Measurements from ENCODE around the gene GLIS2. TPM values are rescaled to one million over a fixed set of nuclear protein-coding genes. Genes with fewer than 3 reads are reported as not detected.
A peak's percentile ranks its signal among the peaks of the same experiment; 100 is the strongest.

Gene GLIS2
- total and polyA plus RNA-seq, 12 donors = 6.9 to 16.9 (median 13.9) TPM

DNA sequence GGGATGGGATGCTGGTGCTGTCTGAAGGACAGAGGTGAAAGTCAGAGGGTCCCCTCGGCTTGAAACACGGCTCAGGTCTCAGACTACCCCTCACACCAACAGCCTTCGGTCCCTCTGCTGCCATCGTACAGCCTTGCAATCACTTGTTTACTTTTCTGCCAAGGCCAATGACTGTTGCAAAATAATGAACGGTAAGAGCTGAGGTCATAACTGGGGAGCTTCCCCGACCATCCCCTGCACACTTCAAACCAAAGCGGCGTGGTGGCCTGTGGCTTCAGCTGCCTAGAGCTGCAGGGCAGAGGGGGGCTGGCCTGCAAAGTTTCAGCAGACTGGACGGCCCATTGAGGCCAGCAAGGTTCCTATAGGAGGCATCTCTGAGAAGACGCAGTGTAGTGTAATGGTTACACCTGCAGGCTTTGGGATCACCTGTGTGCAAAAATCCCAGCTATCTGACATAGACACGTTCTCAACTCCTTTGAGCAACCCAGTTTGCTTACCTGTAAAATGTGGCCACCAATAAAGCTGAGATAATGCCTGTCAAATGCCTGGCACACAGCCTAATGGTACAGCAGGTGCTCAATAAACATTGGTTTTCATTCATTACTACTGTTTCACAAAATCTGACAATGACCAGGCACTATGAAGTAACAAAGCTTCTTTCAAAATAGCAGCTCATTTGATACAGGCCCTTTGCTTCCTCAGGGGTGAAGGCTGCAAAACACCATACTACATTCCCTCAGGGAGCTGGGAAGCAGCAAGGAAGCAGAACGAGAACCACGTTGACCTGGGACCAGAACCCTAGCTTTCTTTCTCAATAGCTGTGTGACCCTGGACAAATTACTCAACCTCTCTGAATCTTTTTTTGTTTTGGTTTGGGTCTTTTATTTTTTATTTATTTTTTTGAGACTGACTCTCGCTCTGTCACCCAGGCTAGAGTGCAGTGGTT lies 30.2 kb downstream of the GLIS2 start:
- Histone ChIP-seq H3K27me3 (no peaks in the 10 kb centered on the region), H3K27ac (peak overlapping the region in 1 of 10 donors; percentile 72), H3K9me3 (no peaks in the 10 kb centered on the region), H3K36me3 (peaks cover 0 to 10% (median 0%) of the 10 kb centered on the region in 9 donors), H3K4me3 (no peak overlapping the region), H3K4me1 (peaks cover 17 to 49% (median 32%) of the 10 kb centered on the region in 9 donors)
- intact Hi-C loops (cut with DNase I) = no loop called here
- WGBS, 2 donors = 78 to 82% methylated on average over 14 of the region's 14 CpGs
- ATAC-seq = no peak
- no peak for DNase-seq
- TF ChIP-seq, protein P1, sequence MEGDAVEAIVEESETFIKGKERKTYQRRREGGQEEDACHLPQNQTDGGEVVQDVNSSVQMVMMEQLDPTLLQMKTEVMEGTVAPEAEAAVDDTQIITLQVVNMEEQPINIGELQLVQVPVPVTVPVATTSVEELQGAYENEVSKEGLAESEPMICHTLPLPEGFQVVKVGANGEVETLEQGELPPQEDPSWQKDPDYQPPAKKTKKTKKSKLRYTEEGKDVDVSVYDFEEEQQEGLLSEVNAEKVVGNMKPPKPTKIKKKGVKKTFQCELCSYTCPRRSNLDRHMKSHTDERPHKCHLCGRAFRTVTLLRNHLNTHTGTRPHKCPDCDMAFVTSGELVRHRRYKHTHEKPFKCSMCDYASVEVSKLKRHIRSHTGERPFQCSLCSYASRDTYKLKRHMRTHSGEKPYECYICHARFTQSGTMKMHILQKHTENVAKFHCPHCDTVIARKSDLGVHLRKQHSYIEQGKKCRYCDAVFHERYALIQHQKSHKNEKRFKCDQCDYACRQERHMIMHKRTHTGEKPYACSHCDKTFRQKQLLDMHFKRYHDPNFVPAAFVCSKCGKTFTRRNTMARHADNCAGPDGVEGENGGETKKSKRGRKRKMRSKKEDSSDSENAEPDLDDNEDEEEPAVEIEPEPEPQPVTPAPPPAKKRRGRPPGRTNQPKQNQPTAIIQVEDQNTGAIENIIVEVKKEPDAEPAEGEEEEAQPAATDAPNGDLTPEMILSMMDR (IDR thresholded peaks at IDR 0.05) = no peak

DNA sequence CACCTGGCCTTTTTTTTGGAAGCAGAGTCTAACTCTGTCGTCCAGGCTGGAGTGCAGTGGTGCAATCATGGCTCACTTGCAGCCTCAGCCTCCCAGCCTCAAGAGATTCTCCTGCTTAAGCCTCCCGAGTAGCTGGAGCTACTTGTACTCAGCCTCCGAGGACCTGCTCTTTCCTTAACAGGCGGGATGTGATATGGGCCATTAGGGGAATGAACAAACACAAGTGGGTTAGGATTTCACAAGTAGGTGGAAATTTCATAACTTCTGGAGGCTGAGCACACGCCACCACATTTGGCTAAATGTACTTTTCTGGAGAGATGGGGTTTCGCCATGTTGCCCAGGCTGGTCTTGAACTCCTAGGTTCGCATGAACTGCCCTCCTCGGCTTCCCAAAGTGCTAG lies 31.1 kb downstream of the GLIS2 start:
- TF ChIP-seq, protein P1 (IDR thresholded peaks at IDR 0.05) = no peak
- intact Hi-C loops (cut with DNase I) = no loop called here
- ATAC-seq = peak in 1 of 8 donors; percentile 10
- 82 to 85% methylated on average over 8 of the region's 8 CpGs for WGBS, 2 donors
- peaks cover 0 to 6% (median 0%) of the 10 kb centered on the region in 9 donors for H3K36me3 ChIP-seq
- DNase-seq = no peak
- H3K27ac ChIP-seq = peak overlapping the region in 2 of 10 donors; percentile 31 to 33
- peaks cover 17 to 54% (median 35%) of the 10 kb centered on the region in 9 donors for H3K4me1 ChIP-seq
- no peaks in the 10 kb centered on the region for H3K9me3 ChIP-seq
- H3K27me3 ChIP-seq = no peaks in the 10 kb centered on the region
- no peak overlapping the region for H3K4me3 ChIP-seq

DNA sequence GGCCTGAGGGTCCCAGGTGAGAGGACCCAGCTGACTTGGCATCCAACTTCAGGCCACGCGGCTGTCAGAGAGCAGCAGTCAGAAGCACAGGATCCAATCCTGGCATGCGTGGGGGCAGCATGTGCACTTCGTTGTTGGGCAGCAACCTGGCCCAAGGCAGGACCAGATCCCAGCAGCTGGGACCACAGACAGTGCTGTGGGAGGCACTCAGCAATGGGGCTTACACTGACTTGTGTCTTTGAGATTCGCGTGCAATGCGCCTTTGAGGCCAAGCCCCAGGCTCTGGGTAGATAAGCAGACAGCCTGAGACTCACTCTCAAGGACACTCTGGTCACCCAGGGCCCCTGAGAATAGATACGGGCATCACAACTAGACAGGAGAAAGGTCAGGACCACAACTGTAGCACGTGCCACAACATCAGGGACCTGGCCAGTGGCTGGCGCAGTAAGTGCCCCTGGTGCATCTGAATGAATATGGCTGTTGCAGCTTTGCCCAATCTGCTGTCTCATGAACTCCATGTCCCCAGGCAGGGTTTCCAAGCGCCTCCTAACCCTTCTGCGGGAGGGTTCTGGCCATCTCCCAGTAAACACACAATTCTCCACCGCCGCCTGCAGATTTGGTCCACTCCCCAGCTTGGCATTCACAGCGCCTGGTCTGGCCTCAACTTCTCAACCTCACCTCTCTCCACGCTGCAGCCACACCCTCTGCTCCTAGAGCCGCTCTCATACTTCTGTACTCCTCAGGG lies 32.1 kb downstream of the GLIS2 start:
- Histone ChIP-seq H3K9me3 (no peaks in the 10 kb centered on the region), H3K4me3 (no peak overlapping the region), H3K4me1 (peaks cover 15 to 53% (median 30%) of the 10 kb centered on the region in 9 donors), H3K36me3 (peaks cover 0 to 3% (median 0%) of the 10 kb centered on the region in 9 donors), H3K27ac (peak overlapping the region in 5 of 10 donors; percentile 15 to 42 (median 21)), H3K27me3 (no peaks in the 10 kb centered on the region)
- intact Hi-C loops (cut with DNase I) = no loop called here
- TF ChIP-seq, protein P1 (IDR thresholded peaks at IDR 0.05) = no peak
- 64 to 65% methylated on average over 17 of the region's 17 CpGs for WGBS, 2 donors
- peak in 3 of 8 donors; percentile 1 to 17 (median 12) for ATAC-seq
- DNase-seq = no peak

DNA sequence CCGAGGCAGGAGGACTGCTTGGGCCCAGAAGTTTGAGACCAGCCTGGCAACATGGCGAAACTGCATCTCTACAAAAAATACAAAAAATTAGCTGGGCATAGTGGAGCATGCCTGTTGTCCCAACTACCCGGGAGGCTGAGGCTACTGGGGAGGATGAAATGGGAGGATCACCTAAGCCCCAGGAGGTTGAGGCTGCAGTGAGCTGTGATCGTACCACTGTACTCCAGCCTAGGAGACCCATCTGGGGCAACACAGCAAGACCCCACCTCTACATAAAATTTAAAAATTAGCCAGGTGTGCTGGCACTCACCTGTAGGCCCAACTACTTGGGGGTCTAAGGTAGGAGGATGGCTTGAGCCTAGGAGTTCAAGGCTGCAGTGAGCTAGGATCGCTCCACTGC lies 33.5 kb downstream of the GLIS2 start:
- no peak overlapping the region for H3K27ac ChIP-seq
- ATAC-seq (no peak), DNase-seq (no peak)
- H3K4me1 ChIP-seq = peaks cover 11 to 53% (median 30%) of the 10 kb centered on the region in 9 donors
- 96 to 97% methylated on average over 5 of the region's 5 CpGs for WGBS, 2 donors
- peaks cover 0 to 4% (median 0%) of the 10 kb centered on the region in 9 donors for H3K36me3 ChIP-seq
- H3K9me3 ChIP-seq = no peaks in the 10 kb centered on the region
- H3K4me3 ChIP-seq = no peak overlapping the region
- TF ChIP-seq, protein P1 (IDR thresholded peaks at IDR 0.05) = no peak
- intact Hi-C loops (cut with DNase I) = no loop called here
- H3K27me3 ChIP-seq = no peaks in the 10 kb centered on the region

Measured in heart right ventricle (tissue), 16 donors.